ENCODE data around the gene SEPTIN5. TPM values are rescaled to one million over a fixed set of nuclear protein-coding genes. Genes with fewer than 3 reads are reported as not detected.

Gene SEPTIN5
- total and polyA plus RNA-seq, 9 of the 15 experiments (the other 6 are each of a cell fraction or from before 2014, with no cell fraction given) = 0.03 to 195 (median 119) TPM

GRCh38 chr22:19730655-19731360 is 16.5 kb downstream of the SEPTIN5 start (continued):
- TF ChIP-seq ZNF449 (CRISPR knock-in tag; IDR thresholded peaks at IDR 0.05) (no peak), GABPB1 (CRISPR knock-in tag; IDR thresholded peaks at IDR 0.05) (no peak), CREB1 (IDR thresholded peaks at IDR 0.05) (no peak), CREB1 (CRISPR knock-in tag; IDR thresholded peaks at IDR 0.05) (no peak), BRD9 (IDR thresholded peaks at IDR 0.05; ENCODE audit: low read depth, partially characterized antibody) (no peak), LEF1 (IDR thresholded peaks at IDR 0.05) (no peak), CCAR2 (IDR thresholded peaks at IDR 0.05; ENCODE audit: low read depth, low read length) (no peak), CHCHD3 (CRISPR knock-in tag; IDR thresholded peaks at IDR 0.05) (peak; percentile 90), SFPQ (IDR thresholded peaks at IDR 0.05; ENCODE audit: low read depth, low read length) (no peak), RAD51 (IDR thresholded peaks at IDR 0.05; ENCODE audit: borderline replicate concordance, low read depth) (no peak), ZNF143 (CRISPR knock-in tag; IDR thresholded peaks at IDR 0.05) (no peak), ZMIZ1 (IDR thresholded peaks at IDR 0.05; ENCODE audit: low read depth in 2 of 2, low read length in 2 of 2) (peak; percentile 6 to 66; a peak in 2 of 4 replicates), ZNF41 (CRISPR knock-in tag; conservative IDR thresholded peaks at IDR 0.05) (0 out of 2 replicates have a peak, but pooled peaks have one; percentile 28), ZFP91 (CRISPR knock-in tag; IDR thresholded peaks at IDR 0.05) (no peak), PHB (CRISPR knock-in tag; IDR thresholded peaks at IDR 0.05) (peak; percentile 97), ZZZ3 (IDR thresholded peaks at IDR 0.05) (no peak), SP2 (IDR thresholded peaks at IDR 0.05; ENCODE audit: extremely low read depth, low read depth, low read length, poor library complexity, severe bottlenecking) (peak; percentile 27)
- TF ChIP-seq, protein P1, sequence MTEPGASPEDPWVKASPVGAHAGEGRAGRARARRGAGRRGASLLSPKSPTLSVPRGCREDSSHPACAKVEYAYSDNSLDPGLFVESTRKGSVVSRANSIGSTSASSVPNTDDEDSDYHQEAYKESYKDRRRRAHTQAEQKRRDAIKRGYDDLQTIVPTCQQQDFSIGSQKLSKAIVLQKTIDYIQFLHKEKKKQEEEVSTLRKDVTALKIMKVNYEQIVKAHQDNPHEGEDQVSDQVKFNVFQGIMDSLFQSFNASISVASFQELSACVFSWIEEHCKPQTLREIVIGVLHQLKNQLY (CRISPR knock-in tag; conservative IDR thresholded peaks at IDR 0.05) = peak in 1 of 2 experiments; percentile 81; a peak in 1 of 4 replicates
